HEK293 (cell line): ENCODE results near the gene HIPK2.

ENCODE experiments used
- CTCF ChIA-PET: fragments of 350-600 bp; formaldehyde crosslinking; extraction: SDS; loops from one replicate; lab custom pipeline; 2021; ENCODE audit warnings: antibody characterized with exemption; lab: Yijun Ruan, JAX
- POLR2A ChIA-PET: fragments of 300-600 bp; formaldehyde crosslinking; extraction: SDS; loops from one replicate; lab custom pipeline; 2020; ENCODE audit warnings: antibody characterized with exemption, inconsistent platforms; lab: Yijun Ruan, JAX
- H3K27ac ChIP-seq: fragments of 200-500 bp; sonication (Bioruptor generic); 2 replicates; pipeline ENCODE4 v1.5.1; 2014; ENCODE audit warnings: low read depth, low read length, control low read depth, inconsistent platforms; ENCODE audit errors: extremely low read depth
- H3K36me3 ChIP-seq, 2 experiments: fragments of 200-500 bp in 1 of 2; sonication (Bioruptor generic) in 1 of 2; 1 replicate in 1 of 2; 2 replicates in 1 of 2; pipeline ENCODE4 v1.5.1; 2014 to 2017; ENCODE audit warnings: inconsistent platforms in 2 of 2, low read length in 2 of 2; ENCODE audit not compliant: control insufficient read depth in 2 of 2, insufficient read depth in 1 of 2
- H3K4me1 ChIP-seq: fragments of 200-500 bp; sonication (Bioruptor generic); 2 replicates; pipeline ENCODE4 v1.5.1; 2014; ENCODE audit warnings: mild to moderate bottlenecking, low read length, inconsistent platforms; ENCODE audit not compliant: control insufficient read depth, insufficient read depth
- H3K4me3 ChIP-seq: 2 replicates; pipeline ENCODE4 v1.5.1; 2011; ENCODE audit warnings: low read depth, mild to moderate bottlenecking, control low read depth, low read length, moderate library complexity
- H3K9me3 ChIP-seq: fragments of 200-500 bp; sonication (Bioruptor generic); 2 replicates; pipeline ENCODE4 v1.5.1; 2014; ENCODE audit warnings: low read depth, low read length, inconsistent platforms; ENCODE audit not compliant: control insufficient read depth, insufficient read depth
- GLI2 ChIP-seq: fragments of 450-650 bp; formaldehyde crosslinking; IDR thresholded peaks from 2 replicates; pipeline ENCODE4; 2017; ENCODE audit warnings: missing biosample characterization, missing genetic modification characterization, low read depth, borderline replicate concordance
- GLIS1 ChIP-seq: fragments of 450-650 bp; formaldehyde crosslinking; IDR thresholded peaks from 2 replicates; pipeline ENCODE4 v1.5.1; 2016; ENCODE audit warnings: missing biosample characterization, missing genetic modification characterization
- KLF16 ChIP-seq: fragments of 450-650 bp; formaldehyde crosslinking; IDR thresholded peaks from 2 replicates; pipeline ENCODE4 v1.5.1; 2017; ENCODE audit warnings: missing biosample characterization, missing genetic modification characterization
- OVOL3 ChIP-seq: fragments of 450-650 bp; formaldehyde crosslinking; IDR thresholded peaks from 2 replicates; pipeline ENCODE4 v1.5.1; 2016; ENCODE audit warnings: missing biosample characterization, missing genetic modification characterization
- YY2 ChIP-seq: fragments of 450-650 bp; formaldehyde crosslinking; IDR thresholded peaks from 2 replicates; pipeline ENCODE4 v1.5.1; 2016; ENCODE audit warnings: missing biosample characterization, missing genetic modification characterization
- ZBTB7A ChIP-seq: fragments of 450-650 bp; formaldehyde crosslinking; IDR thresholded peaks from 2 replicates; pipeline ENCODE4 v1.5.1; 2016; ENCODE audit warnings: low read depth, missing biosample characterization, missing genetic modification characterization
- ZFP41 ChIP-seq: fragments of 450-650 bp; formaldehyde crosslinking; IDR thresholded peaks from 2 replicates; pipeline ENCODE4 v1.5.1; 2016; ENCODE audit warnings: missing biosample characterization, missing genetic modification characterization, borderline replicate concordance
- ZIC2 ChIP-seq: fragments of 450-650 bp; formaldehyde crosslinking; IDR thresholded peaks from 2 replicates; pipeline ENCODE4 v1.5.1; 2016; ENCODE audit warnings: missing biosample characterization, missing genetic modification characterization
- ZNF169 ChIP-seq: fragments of 450-650 bp; formaldehyde crosslinking; IDR thresholded peaks from 2 replicates; pipeline ENCODE4 v1.5.1; 2016; ENCODE audit warnings: missing biosample characterization, missing genetic modification characterization
- ZNF175 ChIP-seq: fragments of 450-650 bp; formaldehyde crosslinking; IDR thresholded peaks from 2 replicates; pipeline ENCODE4 v1.5.1; 2016; ENCODE audit warnings: missing biosample characterization, missing genetic modification characterization
- ZNF211 ChIP-seq: fragments of 450-650 bp; formaldehyde crosslinking; IDR thresholded peaks from 2 replicates; pipeline ENCODE4 v1.5.1; 2016; ENCODE audit warnings: low read depth, missing biosample characterization, missing genetic modification characterization
- ZNF266 ChIP-seq: fragments of 450-650 bp; formaldehyde crosslinking; IDR thresholded peaks from 2 replicates; pipeline ENCODE4 v1.5.1; 2016; ENCODE audit warnings: missing biosample characterization, missing genetic modification characterization, low read depth
- ZNF311 ChIP-seq: fragments of 450-650 bp; formaldehyde crosslinking; IDR thresholded peaks from 2 replicates; pipeline ENCODE4 v1.5.1; 2017; ENCODE audit warnings: missing biosample characterization, missing genetic modification characterization, borderline replicate concordance
- ZNF324 ChIP-seq: fragments of 450-650 bp; formaldehyde crosslinking; IDR thresholded peaks from 2 replicates; pipeline ENCODE4 v1.5.1; 2016; ENCODE audit warnings: missing biosample characterization, missing genetic modification characterization
- ZNF341 ChIP-seq: fragments of 450-650 bp; formaldehyde crosslinking; IDR thresholded peaks from 2 replicates; pipeline ENCODE4; 2016; ENCODE audit warnings: low read depth, missing biosample characterization, missing genetic modification characterization
- ZNF626 ChIP-seq: fragments of 450-650 bp; sonication (Bioruptor Pico); formaldehyde crosslinking; IDR thresholded peaks from 2 replicates; pipeline ENCODE4 v1.5.1; 2018; ENCODE audit warnings: missing biosample characterization, missing genetic modification characterization, inconsistent platforms
- ZNF658 ChIP-seq: fragments of 450-650 bp; formaldehyde crosslinking; IDR thresholded peaks from 2 replicates; pipeline ENCODE4; 2016; ENCODE audit warnings: missing biosample characterization, missing genetic modification characterization
- ZNF670 ChIP-seq: fragments of 450-650 bp; formaldehyde crosslinking; IDR thresholded peaks from 2 replicates; pipeline ENCODE4 v1.5.1; 2016; ENCODE audit warnings: missing biosample characterization, missing genetic modification characterization, low read depth
- ZNF768 ChIP-seq: fragments of 450-650 bp; formaldehyde crosslinking; IDR thresholded peaks from 2 replicates; pipeline ENCODE4 v1.5.1; 2018; ENCODE audit warnings: missing biosample characterization, mild to moderate bottlenecking, missing genetic modification characterization
- ZNF830 ChIP-seq: fragments of 450-650 bp; IDR thresholded peaks from 2 replicates; pipeline ENCODE4 v1.5.0; 2018; ENCODE audit warnings: missing biosample characterization, missing genetic modification characterization, low read depth, mild to moderate bottlenecking, moderate library complexity
- TF ChIP-seq, protein P1 (sequence below): fragments of 450-650 bp; formaldehyde crosslinking; IDR thresholded peaks from 2 replicates; pipeline ENCODE4 v1.5.1; 2016; ENCODE audit warnings: missing biosample characterization, missing genetic modification characterization
- TF ChIP-seq, protein P2 (sequence below): fragments of 450-650 bp; formaldehyde crosslinking; conservative IDR thresholded peaks from 2 replicates; pipeline ENCODE4 v1.5.1; 2016; ENCODE audit warnings: low read depth, missing biosample characterization, missing genetic modification characterization

HIPK2 gene

GRCh38 chr7:139526578-139527544 lies 250.9 kb downstream of the HIPK2 start:
- TF ChIP-seq ZFP41 (no peak), GLI2 (no peak)
- TF ChIP-seq, all 188 proteins: peak for 0
- Histone ChIP-seq H3K4me1 (no peaks in the 10 kb centered on the region), H3K27ac (no peak overlapping the region), H3K4me3 (no peak overlapping the region), H3K9me3 (no peaks in the 10 kb centered on the region), H3K36me3 (no peaks in the 10 kb centered on the region)
- POLR2A ChIA-PET: no interaction called here
- CTCF ChIA-PET: interaction anchor here (0.6 to 1.1 kb wide), 5 partner anchors 53 to 546 kb away, joined by 3 to 4 read pairs (median 3); no protein-coding TSS in a partner anchor

DNA sequence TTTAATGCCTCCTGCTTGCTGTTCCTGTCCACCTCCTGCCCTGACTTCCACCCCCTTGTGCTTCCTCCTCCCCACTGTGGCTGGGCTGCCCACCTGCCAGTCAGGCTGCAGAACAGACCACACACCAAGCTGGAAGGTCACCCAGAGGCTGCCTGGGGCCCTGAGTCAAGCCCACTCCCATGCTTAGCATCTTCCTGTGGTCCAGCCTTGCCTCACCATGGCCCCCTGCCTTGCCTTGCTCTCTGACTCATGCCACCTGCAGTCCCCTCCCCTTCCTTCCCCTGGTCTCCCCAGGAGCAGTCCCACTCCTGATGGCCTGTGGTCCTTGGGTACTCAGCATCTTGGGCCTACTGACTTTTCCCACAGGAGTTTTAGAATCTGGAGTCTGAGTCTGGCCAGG lies 252.0 kb downstream of the HIPK2 start:
- Histone ChIP-seq H3K9me3 (no peaks in the 10 kb centered on the region), H3K4me1 (no peaks in the 10 kb centered on the region)
- POLR2A ChIA-PET: no interaction called here
- no peak for TF ChIP-seq KLF16 (tag by site-specific recombination)
- TF ChIP-seq, protein P1, sequence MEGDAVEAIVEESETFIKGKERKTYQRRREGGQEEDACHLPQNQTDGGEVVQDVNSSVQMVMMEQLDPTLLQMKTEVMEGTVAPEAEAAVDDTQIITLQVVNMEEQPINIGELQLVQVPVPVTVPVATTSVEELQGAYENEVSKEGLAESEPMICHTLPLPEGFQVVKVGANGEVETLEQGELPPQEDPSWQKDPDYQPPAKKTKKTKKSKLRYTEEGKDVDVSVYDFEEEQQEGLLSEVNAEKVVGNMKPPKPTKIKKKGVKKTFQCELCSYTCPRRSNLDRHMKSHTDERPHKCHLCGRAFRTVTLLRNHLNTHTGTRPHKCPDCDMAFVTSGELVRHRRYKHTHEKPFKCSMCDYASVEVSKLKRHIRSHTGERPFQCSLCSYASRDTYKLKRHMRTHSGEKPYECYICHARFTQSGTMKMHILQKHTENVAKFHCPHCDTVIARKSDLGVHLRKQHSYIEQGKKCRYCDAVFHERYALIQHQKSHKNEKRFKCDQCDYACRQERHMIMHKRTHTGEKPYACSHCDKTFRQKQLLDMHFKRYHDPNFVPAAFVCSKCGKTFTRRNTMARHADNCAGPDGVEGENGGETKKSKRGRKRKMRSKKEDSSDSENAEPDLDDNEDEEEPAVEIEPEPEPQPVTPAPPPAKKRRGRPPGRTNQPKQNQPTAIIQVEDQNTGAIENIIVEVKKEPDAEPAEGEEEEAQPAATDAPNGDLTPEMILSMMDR: no peak
- no peak for TF ChIP-seq ZNF830
- peak; percentile 89 for TF ChIP-seq ZIC2 (tag by site-specific recombination)
- TF ChIP-seq ZNF324 (tag by site-specific recombination): no peak
- no peak for TF ChIP-seq ZBTB7A (tag by site-specific recombination)
- 0 out of 2 replicates have a peak, but pooled peaks have one; percentile 22 for TF ChIP-seq ZNF341 (tag by site-specific recombination)
- TF ChIP-seq GLIS1: peak; percentile 95
- no peak for TF ChIP-seq ZNF169 (tag by site-specific recombination)
- TF ChIP-seq ZNF266 (tag by site-specific recombination): no peak
- TF ChIP-seq OVOL3 (tag by site-specific recombination): no peak
- TF ChIP-seq ZNF311: no peak
- TF ChIP-seq YY2 (tag by site-specific recombination): no peak
- no peak for TF ChIP-seq ZNF211 (tag by site-specific recombination)
- no peak for TF ChIP-seq ZNF626 (tag by site-specific recombination)
- no peak for TF ChIP-seq ZNF670
- TF ChIP-seq, protein P2, sequence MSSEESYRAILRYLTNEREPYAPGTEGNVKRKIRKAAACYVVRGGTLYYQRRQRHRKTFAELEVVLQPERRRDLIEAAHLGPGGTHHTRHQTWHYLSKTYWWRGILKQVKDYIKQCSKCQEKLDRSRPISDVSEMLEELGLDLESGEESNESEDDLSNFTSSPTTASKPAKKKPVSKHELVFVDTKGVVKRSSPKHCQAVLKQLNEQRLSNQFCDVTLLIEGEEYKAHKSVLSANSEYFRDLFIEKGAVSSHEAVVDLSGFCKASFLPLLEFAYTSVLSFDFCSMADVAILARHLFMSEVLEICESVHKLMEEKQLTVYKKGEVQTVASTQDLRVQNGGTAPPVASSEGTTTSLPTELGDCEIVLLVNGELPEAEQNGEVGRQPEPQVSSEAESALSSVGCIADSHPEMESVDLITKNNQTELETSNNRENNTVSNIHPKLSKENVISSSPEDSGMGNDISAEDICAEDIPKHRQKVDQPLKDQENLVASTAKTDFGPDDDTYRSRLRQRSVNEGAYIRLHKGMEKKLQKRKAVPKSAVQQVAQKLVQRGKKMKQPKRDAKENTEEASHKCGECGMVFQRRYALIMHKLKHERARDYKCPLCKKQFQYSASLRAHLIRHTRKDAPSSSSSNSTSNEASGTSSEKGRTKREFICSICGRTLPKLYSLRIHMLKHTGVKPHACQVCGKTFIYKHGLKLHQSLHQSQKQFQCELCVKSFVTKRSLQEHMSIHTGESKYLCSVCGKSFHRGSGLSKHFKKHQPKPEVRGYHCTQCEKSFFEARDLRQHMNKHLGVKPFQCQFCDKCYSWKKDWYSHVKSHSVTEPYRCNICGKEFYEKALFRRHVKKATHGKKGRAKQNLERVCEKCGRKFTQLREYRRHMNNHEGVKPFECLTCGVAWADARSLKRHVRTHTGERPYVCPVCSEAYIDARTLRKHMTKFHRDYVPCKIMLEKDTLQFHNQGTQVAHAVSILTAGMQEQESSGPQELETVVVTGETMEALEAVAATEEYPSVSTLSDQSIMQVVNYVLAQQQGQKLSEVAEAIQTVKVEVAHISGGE (tag by site-specific recombination): no peak
- no peak for TF ChIP-seq ZNF175
- TF ChIP-seq ZNF658 (tag by site-specific recombination): no peak
- no peak for TF ChIP-seq ZNF768 (tag by site-specific recombination)
- TF ChIP-seq, all 188 proteins: peak for 3
- CTCF ChIA-PET: interaction anchor here (0.7 to 1.4 kb wide), 2 partner anchors 93 to 545 kb away, joined by 3 to 4 read pairs; no protein-coding TSS in a partner anchor
- Histone ChIP-seq H3K4me3 (no peak overlapping the region), H3K36me3 (no peaks in the 10 kb centered on the region), H3K27ac (no peak overlapping the region)
